ENCODE data around the gene CLDN7.

Gene CLDN7

GRCh38 chr17:7238420-7239090, 23.7 kb downstream of the CLDN7 start:
- no peak for DNase-seq (ENCODE audit: low read depth in 2 of 3, low spot score in 1 of 3)

GRCh38 chr17:7237761-7238419, 24.4 kb downstream of the CLDN7 start:
- peak; percentile 74 to 85 (median 75) for DNase-seq (ENCODE audit: low read depth in 2 of 3, low spot score in 1 of 3)

- DNase-seq (ENCODE audit: low read depth in 2 of 3, low spot score in 1 of 3) = no peak
Measured at GRCh38 chr17:7237266-7237760, 25.0 kb downstream of the CLDN7 start.

GRCh38 chr17:7236808-7237207, 25.5 kb downstream of the CLDN7 start:
- no peak for DNase-seq (ENCODE audit: low read depth in 2 of 3, low spot score in 1 of 3)

GRCh38 chr17:7235693-7236665, 26.3 kb downstream of the CLDN7 start:
- no peak for DNase-seq (ENCODE audit: low read depth in 2 of 3, low spot score in 1 of 3)

GRCh38 chr17:7234083-7234951, 28.0 kb downstream of the CLDN7 start, which contains the start of gene DVL2:
TSS of gene DVL2 (minus strand) at chr17:7234517. CDS start at chr17:7234262, 255 bp downstream.
- DNase-seq (ENCODE audit: low read depth in 2 of 3, low spot score in 1 of 3) = peak; percentile 91 to 94 (median 93)

- DNase-seq (ENCODE audit: low read depth in 2 of 3, low spot score in 1 of 3) = no peak
Measured at GRCh38 chr17:7233701-7234082, 28.6 kb downstream of the CLDN7 start.

GRCh38 chr17:7232114-7232513, 30.2 kb downstream of the CLDN7 start:
- no peak for DNase-seq (ENCODE audit: low read depth in 2 of 3, low spot score in 1 of 3)

- DNase-seq (ENCODE audit: low read depth in 2 of 3, low spot score in 1 of 3) = no peak
Measured at GRCh38 chr17:7229504-7229903, 32.8 kb downstream of the CLDN7 start.

GRCh38 chr17:7228920-7229319, 33.4 kb downstream of the CLDN7 start:
- DNase-seq (ENCODE audit: low read depth in 2 of 3, low spot score in 1 of 3) = no peak

- no peak for DNase-seq (ENCODE audit: low read depth in 2 of 3, low spot score in 1 of 3)
Measured at GRCh38 chr17:7226721-7227710, 35.3 kb downstream of the CLDN7 start.

- DNase-seq (ENCODE audit: low read depth in 2 of 3, low spot score in 1 of 3) = no peak
Measured at GRCh38 chr17:7225711-7226331, 36.5 kb downstream of the CLDN7 start.

- DNase-seq (ENCODE audit: low read depth in 2 of 3, low spot score in 1 of 3) = no peak
Measured at GRCh38 chr17:7224661-7225111, 37.6 kb downstream of the CLDN7 start.

GRCh38 chr17:7224110-7224509, 38.2 kb downstream of the CLDN7 start:
- DNase-seq (ENCODE audit: low read depth in 2 of 3, low spot score in 1 of 3) = no peak

GRCh38 chr17:7223375-7223774, 38.9 kb downstream of the CLDN7 start:
- DNase-seq (ENCODE audit: low read depth in 2 of 3, low spot score in 1 of 3) = no peak

GRCh38 chr17:7222972-7223292, 39.3 kb downstream of the CLDN7 start:
- no peak for DNase-seq (ENCODE audit: low read depth in 2 of 3, low spot score in 1 of 3)

- DNase-seq (ENCODE audit: low read depth in 2 of 3, low spot score in 1 of 3) = no peak
Measured at GRCh38 chr17:7222093-7222971, 39.9 kb downstream of the CLDN7 start.
